Endodermal cell (in vitro differentiated cells): ENCODE measurements around the gene RAB28. TPM values are rescaled to one million over a fixed set of nuclear protein-coding genes. Genes with fewer than 3 reads are reported as not detected.

Experiments
- DNase-seq: peaks from one replicate; pipeline ENCODE4 v3.0.0-alpha.2; 2017
- H3K27ac ChIP-seq: 2 replicates; pipeline ENCODE4 v1.5.1; 2013; ENCODE audit warnings: mild to moderate bottlenecking, low read depth, low read length, moderate library complexity
- H3K27me3 ChIP-seq: 2 replicates; pipeline ENCODE4 v1.6.1; 2013; ENCODE audit warnings: mild to moderate bottlenecking, low read length, moderate library complexity; ENCODE audit not compliant: insufficient read depth, control insufficient read depth, poor library complexity, severe bottlenecking
- H3K36me3 ChIP-seq: 2 replicates; pipeline ENCODE4 v1.7.0; 2013; ENCODE audit warnings: mild to moderate bottlenecking, low read length, moderate library complexity; ENCODE audit not compliant: control insufficient read depth, insufficient read depth
- H3K4me1 ChIP-seq: one replicate; pipeline ENCODE4 v1.7.0; 2013; ENCODE audit warnings: low read length; ENCODE audit not compliant: control insufficient read depth, insufficient read depth
- H3K4me3 ChIP-seq: 2 replicates; pipeline ENCODE4 v1.5.1; 2013; ENCODE audit warnings: mild to moderate bottlenecking, low read length, moderate library complexity
- H3K9ac ChIP-seq: 2 replicates; pipeline ENCODE4 v1.6.1; 2013; ENCODE audit warnings: mild to moderate bottlenecking, low read length, moderate library complexity; ENCODE audit not compliant: poor library complexity, severe bottlenecking; ENCODE audit errors: extremely low read depth
- H3K9me3 ChIP-seq: 2 replicates; pipeline ENCODE4 v1.6.1; 2013; ENCODE audit warnings: mild to moderate bottlenecking, low read length, moderate library complexity; ENCODE audit not compliant: control insufficient read depth
- H3K27ac Mint-ChIP-seq: 2 replicates; pipeline ENCODE4 v1.8.0; 2020; ENCODE audit warnings: mixed read lengths
- H3K27me3 Mint-ChIP-seq: 2 replicates; pipeline ENCODE4 v1.8.0; 2021; ENCODE audit warnings: mild to moderate bottlenecking, mixed read lengths; ENCODE audit not compliant: insufficient read depth
- H3K36me3 Mint-ChIP-seq: 2 replicates; pipeline ENCODE4 v1.8.0; 2020; ENCODE audit warnings: low read depth, mixed read lengths
- H3K4me1 Mint-ChIP-seq: 2 replicates; pipeline ENCODE4 v1.8.0; 2020; ENCODE audit warnings: mixed read lengths
- H3K4me3 Mint-ChIP-seq: 2 replicates; pipeline ENCODE4 v1.8.0; 2020; ENCODE audit warnings: mild to moderate bottlenecking, moderate library complexity, mixed read lengths
- H3K9me3 Mint-ChIP-seq: 2 replicates; pipeline ENCODE4 v1.8.0; 2020; ENCODE audit warnings: mild to moderate bottlenecking, mixed read lengths
- WGBS, 2 experiments: methylation state at CpG; one replicate each; pipeline versions ENCODE4 v1.1.5 to v1.1.7; 2013; ENCODE audit warnings: missing lambda C conversion rate in 2 of 2, mixed read lengths in 1 of 2; ENCODE audit not compliant: insufficient coverage in 1 of 2, insufficient read length in 1 of 2; 5-methylcytosine and 5-hydroxymethylcytosine counted together
- total RNA-seq, 2 donors: library from RNA; stranded (reverse); fragmentation: NEBNext Ultra II Directional in 1 of 2; extraction: Animal tissue kit (Norgen Biotek cat#: 25700) in 1 of 2; gene quantifications; 2 replicates in 1 of 2; 3 replicates in 1 of 2; pipeline ENCODE4 v1.2.1, GENCODE V29; 2021
- TF ChIP-seq, protein P1 (sequence below): fragments of 200-600 bp; sonication (generic); conservative IDR thresholded peaks from 2 replicates; pipeline ENCODE4 v1.5.0; 2021; ENCODE audit warnings: antibody characterized with exemption, mild to moderate bottlenecking

Gene RAB28
- total RNA-seq, 2 donors from 2014 or later, result 24.6 to 25.7 TPM

DNA sequence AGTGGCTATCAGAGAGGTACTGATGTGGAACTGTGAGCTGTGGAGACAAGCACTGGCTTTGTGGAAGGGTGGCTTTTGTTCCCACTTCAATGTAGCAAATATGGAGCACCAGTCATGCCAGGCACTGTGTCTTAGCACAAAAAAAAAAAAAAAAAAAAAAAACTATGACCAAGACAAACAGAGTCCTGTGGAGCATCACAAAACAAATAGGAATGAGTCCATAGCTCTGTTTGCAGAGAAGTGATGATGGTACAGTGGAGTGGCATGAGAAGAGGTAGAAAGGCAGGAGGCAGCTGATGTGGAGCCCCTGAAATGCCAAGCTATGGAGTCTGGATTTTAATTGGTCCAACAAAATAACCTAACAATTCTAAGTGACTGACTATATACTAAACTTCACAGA, 116.9 kb downstream of the RAB28 start:
- Histone ChIP-seq H3K4me1 (no peaks in the 10 kb centered on the region), H3K4me3 (no peak overlapping the region), H3K36me3 (peaks cover 7% of the 10 kb centered on the region), H3K27ac (no peak overlapping the region), H3K9me3 (no peaks in the 10 kb centered on the region), H3K9ac (no peak overlapping the region), H3K27me3 (no peaks in the 10 kb centered on the region)
- no peaks in the 10 kb centered on the region for H3K27me3 Mint-ChIP-seq
- H3K27ac Mint-ChIP-seq, result no peak overlapping the region
- DNase-seq, result no peak
- H3K9me3 Mint-ChIP-seq, result no peaks in the 10 kb centered on the region
- peaks cover 7% of the 10 kb centered on the region for H3K36me3 Mint-ChIP-seq
- no peaks in the 10 kb centered on the region for H3K4me1 Mint-ChIP-seq
- TF ChIP-seq, protein P1, sequence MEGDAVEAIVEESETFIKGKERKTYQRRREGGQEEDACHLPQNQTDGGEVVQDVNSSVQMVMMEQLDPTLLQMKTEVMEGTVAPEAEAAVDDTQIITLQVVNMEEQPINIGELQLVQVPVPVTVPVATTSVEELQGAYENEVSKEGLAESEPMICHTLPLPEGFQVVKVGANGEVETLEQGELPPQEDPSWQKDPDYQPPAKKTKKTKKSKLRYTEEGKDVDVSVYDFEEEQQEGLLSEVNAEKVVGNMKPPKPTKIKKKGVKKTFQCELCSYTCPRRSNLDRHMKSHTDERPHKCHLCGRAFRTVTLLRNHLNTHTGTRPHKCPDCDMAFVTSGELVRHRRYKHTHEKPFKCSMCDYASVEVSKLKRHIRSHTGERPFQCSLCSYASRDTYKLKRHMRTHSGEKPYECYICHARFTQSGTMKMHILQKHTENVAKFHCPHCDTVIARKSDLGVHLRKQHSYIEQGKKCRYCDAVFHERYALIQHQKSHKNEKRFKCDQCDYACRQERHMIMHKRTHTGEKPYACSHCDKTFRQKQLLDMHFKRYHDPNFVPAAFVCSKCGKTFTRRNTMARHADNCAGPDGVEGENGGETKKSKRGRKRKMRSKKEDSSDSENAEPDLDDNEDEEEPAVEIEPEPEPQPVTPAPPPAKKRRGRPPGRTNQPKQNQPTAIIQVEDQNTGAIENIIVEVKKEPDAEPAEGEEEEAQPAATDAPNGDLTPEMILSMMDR, result no peak
- H3K4me3 Mint-ChIP-seq, result no peak overlapping the region

DNA sequence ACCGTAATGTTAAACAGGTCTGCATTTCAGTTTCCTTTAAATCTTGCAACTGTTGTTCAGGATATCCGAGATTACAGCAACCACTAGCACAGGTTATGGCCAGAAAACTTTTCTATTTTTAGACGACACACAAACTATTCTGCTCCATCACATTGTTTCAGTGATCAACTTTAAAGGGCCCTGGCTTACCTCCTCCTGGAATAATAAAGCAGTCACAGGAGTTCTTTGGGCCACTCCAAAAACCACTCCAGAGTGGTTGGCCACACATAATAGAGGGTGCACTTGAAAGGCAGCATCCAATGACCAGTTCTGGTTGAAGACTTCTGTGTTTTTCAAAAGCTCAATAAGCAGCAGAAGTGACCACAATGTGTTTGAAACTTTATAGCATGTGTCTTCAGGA, 118.9 kb downstream of the RAB28 start:
- no peak for DNase-seq
- Mint-ChIP-seq H3K9me3 (no peaks in the 10 kb centered on the region), H3K36me3 (peaks cover 10% of the 10 kb centered on the region), H3K27ac (no peak overlapping the region), H3K4me3 (no peak overlapping the region), H3K27me3 (no peaks in the 10 kb centered on the region), H3K4me1 (no peaks in the 10 kb centered on the region)
- TF ChIP-seq, protein P1, result no peak
- peaks cover 7% of the 10 kb centered on the region for H3K36me3 ChIP-seq
- H3K9me3 ChIP-seq, result no peaks in the 10 kb centered on the region
- 93 to 100% methylated on average over 3 of the region's 3 CpGs for WGBS, 2 experiments
- no peak overlapping the region for H3K27ac ChIP-seq
- H3K4me1 ChIP-seq, result no peaks in the 10 kb centered on the region
- no peak overlapping the region for H3K9ac ChIP-seq
- H3K4me3 ChIP-seq, result no peak overlapping the region
- no peaks in the 10 kb centered on the region for H3K27me3 ChIP-seq

DNA sequence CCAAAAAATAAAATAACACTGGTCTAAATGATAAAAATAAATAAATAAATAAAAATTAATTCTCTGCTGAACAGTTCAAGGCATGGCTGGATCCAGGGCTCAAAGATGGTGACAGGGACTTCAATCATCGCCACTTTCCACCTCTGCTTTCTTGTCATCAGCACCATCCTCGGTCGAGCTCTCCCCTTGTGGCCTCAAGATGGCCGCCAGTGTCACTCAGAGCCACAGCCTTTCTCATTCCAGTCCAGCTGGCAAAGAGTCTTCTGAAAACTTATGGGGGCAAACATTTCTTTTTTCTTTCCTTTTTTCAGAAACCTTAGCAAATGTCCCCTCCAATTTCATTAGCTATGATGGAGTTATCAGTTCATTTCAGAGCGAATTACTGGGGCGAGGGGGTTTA, 119.5 kb downstream of the RAB28 start:
- no peak for DNase-seq
- Histone ChIP-seq H3K27me3 (no peaks in the 10 kb centered on the region), H3K27ac (no peak overlapping the region), H3K36me3 (peaks cover 7% of the 10 kb centered on the region), H3K9ac (no peak overlapping the region), H3K4me1 (no peaks in the 10 kb centered on the region), H3K4me3 (no peak overlapping the region), H3K9me3 (no peaks in the 10 kb centered on the region)
- Mint-ChIP-seq H3K9me3 (no peaks in the 10 kb centered on the region), H3K27ac (no peak overlapping the region), H3K36me3 (peaks cover 10% of the 10 kb centered on the region), H3K4me1 (no peaks in the 10 kb centered on the region), H3K4me3 (no peak overlapping the region), H3K27me3 (no peaks in the 10 kb centered on the region)
- 92 to 97% methylated on average over 4 to 6 of the region's 6 CpGs for WGBS, 2 experiments
- TF ChIP-seq, protein P1, result no peak
